GM18508 (cell line): ENCODE measurements around the gene HOXB7.

Experiments used
- ATAC-seq: cut with Tn5 transposase; IDR thresholded peaks from one replicate; pipeline ENCODE4 v1.9.1; 2021; ENCODE audit warnings: moderate number of reproducible peaks; ENCODE audit not compliant: insufficient read depth, unreplicated experiment

The HOXB7 gene

GRCh38 chr17:48610282-48611211 is at the start of gene HOXB7:
Gene HOXB7 (minus strand): TSS chr17:48611017. CDS start chr17:48610918, 99 bp downstream.
- ATAC-seq = no peak

DNA sequence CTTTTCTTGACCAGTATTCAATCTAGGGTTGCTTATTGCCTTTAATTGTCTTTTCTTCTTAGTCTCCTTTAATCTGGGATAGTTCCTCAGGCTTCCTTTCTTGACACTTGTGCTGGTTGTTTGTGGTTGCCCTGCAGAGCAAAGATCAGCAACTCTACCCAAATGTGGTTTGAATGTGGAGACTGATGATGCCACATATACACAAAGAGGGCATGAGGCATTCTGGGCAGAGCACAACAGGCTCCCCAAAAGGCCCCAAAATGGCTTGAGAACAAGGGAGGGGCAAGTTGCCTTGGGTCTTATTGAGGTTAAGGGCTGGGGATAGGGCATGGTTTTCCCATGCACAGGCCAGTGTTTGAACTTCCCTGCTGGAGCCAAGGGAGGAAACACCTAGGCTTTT is 45.1 kb upstream of the HOXB7 start:
- no peak for ATAC-seq

DNA sequence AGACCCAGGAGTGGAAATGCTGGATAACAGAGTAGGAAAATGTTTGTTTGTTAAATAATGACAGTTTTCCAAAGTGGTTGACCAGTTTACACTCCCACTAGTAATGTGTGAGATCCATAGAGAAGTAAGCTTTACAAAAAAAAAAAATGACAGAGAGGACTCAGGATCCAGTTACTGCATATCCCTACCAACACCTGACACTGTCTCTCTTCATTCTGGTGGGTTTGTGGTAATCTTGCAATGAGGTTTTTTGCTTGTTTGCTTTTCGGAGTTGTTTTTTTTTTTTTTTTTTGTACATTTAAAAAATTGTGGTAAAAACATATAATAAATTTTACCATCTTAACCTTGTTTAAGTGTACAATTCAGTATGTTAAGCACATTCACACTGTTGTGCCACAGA is 38.9 kb upstream of the HOXB7 start:
- no peak for ATAC-seq

- no peak for ATAC-seq
Observed at GRCh38 chr17:48647963-48648245, 37.1 kb upstream of the HOXB7 start.

GRCh38 chr17:48647103-48647962 is 36.5 kb upstream of the HOXB7 start:
- no peak for ATAC-seq

- ATAC-seq = no peak
Observed at GRCh38 chr17:48646183-48647102, 35.6 kb upstream of the HOXB7 start.

- no peak for ATAC-seq
Observed at GRCh38 chr17:48645639-48646182, 34.9 kb upstream of the HOXB7 start.

DNA sequence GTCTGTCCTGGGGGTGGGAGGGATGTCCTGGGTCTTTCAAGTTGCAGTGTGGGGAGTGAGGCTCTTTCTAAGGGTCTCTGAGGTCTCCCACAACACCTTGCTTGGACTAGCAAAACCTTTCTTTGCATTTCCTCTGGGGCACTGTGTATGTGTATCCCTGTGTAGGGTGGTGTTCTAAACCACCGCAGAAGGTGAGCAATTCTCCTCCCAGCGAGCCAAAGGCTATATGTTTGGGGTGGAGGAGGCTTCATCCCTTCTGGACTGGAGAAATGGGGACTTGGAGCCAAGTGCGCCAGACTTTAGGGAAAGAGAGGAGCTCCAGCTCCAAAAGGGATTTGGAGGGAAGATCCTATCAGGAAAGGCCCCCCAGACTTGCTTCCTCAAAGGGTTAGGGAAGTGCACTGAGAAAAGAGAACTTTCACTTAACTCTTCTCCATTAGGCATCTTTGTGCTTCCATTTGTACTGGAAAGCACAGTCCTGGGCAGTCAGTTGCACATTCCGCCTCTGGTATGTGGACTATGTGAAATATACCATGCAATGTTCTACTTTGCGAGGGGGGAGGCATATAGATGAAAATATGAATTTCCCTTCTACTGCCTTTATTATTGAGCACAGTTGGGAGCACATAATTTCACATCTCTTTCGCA is 34.2 kb upstream of the HOXB7 start:
- no peak for ATAC-seq

GRCh38 chr17:48644159-48644558 is 33.3 kb upstream of the HOXB7 start:
- no peak for ATAC-seq

- ATAC-seq = no peak
Observed at GRCh38 chr17:48643697-48644012, 32.8 kb upstream of the HOXB7 start.

DNA sequence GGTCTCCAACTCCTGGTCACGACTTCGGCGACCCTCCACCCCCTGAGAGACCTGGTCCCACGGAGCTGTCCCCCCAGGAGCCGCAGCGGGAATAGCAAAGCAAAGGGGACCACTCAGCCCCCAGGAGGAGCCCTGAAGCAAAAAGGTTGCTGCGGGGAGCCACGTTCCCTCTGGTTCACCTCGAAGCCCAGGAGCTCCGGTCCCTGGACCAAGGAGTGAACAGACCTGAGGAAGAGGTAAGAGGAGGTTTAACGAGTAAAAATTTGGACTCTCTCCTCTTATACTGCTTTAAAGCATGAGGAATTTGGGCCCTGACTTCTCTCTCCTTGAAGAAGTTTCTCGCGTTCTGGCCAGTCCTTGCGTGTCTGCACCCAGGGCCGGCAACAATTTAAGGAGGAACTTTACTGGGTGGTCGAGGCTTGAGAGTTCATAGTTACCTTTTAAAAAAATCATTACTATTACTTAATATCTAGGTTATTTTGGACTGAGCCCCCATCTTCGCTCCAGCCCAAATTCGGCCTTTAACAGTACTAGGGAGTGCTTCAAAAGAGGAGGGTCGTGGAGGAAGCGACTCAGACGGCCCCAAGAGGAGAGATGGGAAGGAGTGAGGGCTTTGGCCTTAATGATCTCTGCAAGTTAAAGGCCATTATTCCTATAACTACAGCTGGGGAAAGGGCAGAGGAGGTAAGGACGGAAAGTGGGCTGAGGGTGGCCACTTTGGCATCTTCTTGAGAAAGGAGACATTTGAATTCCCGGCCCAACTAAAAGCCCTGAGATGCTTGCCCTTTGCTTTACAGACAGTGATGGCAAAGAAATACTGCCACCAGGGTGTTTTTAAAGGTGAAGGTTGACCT is 32.3 kb upstream of the HOXB7 start:
- no peak for ATAC-seq

GRCh38 chr17:48642059-48642842 is 31.4 kb upstream of the HOXB7 start:
- ATAC-seq = no peak

- no peak for ATAC-seq
Observed at GRCh38 chr17:48641541-48642058, 30.8 kb upstream of the HOXB7 start.

GRCh38 chr17:48640858-48641180 is 30.0 kb upstream of the HOXB7 start:
- ATAC-seq = no peak

DNA sequence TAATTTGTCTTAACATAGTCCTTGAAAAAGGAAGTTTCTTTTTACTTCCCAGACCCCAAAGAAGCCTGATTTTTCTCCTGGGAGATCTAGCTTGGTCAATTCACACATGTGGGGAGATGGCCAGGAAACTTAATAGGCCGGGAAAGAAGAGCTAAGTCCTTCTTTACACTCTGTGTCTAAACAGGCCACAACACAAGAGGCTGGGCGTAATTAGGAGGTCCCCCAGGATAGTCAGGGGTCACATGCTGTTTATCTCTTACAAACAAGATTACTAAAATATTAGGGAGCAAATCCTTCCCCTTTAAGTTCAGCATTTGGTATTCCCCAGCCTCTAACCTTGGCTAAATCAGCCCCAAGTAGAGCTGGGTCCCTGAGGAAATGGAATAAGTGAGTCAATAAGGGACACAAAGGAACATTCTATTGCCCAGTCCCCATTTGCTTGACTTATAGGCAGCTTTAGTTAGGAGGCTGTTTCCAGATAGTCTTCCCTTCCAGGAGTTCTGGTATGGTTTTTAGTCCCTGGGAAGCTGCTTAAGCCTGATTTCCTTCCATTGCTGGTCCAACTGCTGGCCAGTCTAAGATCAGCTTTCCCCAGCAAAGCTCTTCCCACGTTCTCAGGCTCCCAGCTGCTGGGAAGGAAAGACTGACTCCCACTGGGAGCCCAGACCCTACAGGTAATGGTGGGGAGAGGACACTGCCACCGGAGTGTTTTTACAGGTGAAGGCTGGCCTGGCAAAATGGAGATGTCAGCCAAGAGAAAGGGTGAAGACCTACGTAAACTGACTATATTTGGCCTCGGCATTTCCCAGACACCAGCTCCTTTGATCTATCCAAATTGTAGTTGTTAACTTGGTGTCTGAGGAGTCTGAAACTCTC is 29.4 kb upstream of the HOXB7 start:
- no peak for ATAC-seq

GRCh38 chr17:48639136-48639535 is 28.3 kb upstream of the HOXB7 start:
- no peak for ATAC-seq
